GM12891 (cell line): ENCODE data around the gene LGALS9C.
"Not testable (repeated sequence)": the region's sequence is repeated elsewhere in the genome, so short reads cannot be mapped to it uniquely, and the experiment has no call there.

Experiments used
- POLR2A ChIP-seq: IDR thresholded peaks from 2 replicates; pipeline ENCODE4 v1.6.1; 2011; ENCODE audit warnings: low read depth, low read length, control low read depth
- POLR2AphosphoS5 ChIP-seq: IDR thresholded peaks from 2 replicates; pipeline ENCODE4 v1.6.1; 2011; ENCODE audit warnings: low read depth, low read length, control low read depth

DNA sequence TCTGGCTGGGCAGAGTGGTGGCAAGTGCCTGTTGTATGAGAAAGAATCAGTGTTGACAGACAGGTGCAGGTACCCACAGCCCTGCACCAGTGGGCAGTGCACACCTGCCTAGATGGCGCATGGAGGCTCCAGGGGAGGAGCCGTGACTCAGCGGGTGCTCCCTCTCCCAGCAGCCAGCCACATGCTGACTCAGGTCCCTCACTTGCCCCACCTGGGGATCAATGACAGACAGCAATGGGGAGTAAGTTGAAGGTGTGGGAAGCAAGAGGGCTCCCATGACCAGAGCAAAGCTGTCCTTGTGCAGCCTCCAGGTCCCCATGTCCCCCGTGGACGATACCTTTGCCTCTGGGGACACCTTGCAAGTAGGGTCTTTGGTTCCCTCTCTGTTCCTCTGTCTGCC is 24.6 kb upstream of the LGALS9C start:
- not testable (repeated sequence) for TF ChIP-seq POLR2AphosphoS5, POLR2A
